ENCODE measurements around the gene CAGE1.
"Not testable (repeated sequence)": the region's sequence is repeated elsewhere in the genome, so short reads cannot be mapped to it uniquely, and the experiment has no call there.

Gene CAGE1

GRCh38 chr6:7406743-7407142, 17.2 kb upstream of the CAGE1 start:
- no peak for FAIRE-seq

- FAIRE-seq: no peak
Observed at GRCh38 chr6:7404546-7404945, 15.0 kb upstream of the CAGE1 start.

GRCh38 chr6:7402716-7403115, 13.2 kb upstream of the CAGE1 start:
- no peak for FAIRE-seq

- no peak for FAIRE-seq
Observed at GRCh38 chr6:7401075-7401474, 11.5 kb upstream of the CAGE1 start.

GRCh38 chr6:7392402-7392801, 2.9 kb upstream of the CAGE1 start:
- FAIRE-seq: no peak

GRCh38 chr6:7391151-7391550, 1.6 kb upstream of the CAGE1 start:
- no peak for FAIRE-seq

DNA sequence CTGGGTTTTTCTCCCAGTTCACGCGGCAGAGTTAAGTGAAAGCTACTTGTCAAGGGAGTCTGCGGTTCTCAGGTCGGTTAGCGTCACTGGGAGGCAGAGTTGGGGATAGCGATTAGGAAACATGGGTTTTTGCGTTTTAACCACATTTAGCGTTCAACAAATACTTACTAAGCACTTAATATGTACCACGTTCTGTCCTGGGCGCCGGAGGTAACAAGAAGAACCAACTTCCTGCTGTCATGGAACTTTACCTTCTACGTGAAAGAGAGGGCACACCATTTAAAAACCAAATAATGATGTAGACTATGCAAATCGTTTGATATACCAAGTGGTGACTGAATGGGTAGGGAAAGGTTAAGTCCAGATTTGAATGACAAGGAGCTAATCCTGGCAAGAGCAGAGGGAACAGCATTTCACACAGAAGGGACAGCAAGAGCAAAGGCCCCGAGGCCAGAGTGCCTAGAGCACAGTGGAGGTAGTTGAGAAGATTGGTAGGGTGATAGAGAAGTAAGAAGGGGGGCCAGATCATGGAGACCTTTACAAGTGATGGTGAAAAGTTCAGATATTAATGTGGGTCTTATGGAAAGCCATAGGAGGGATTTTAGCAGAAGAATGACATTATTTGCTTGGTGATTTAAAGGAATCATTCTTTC, 810 bp upstream of the CAGE1 start:
- FAIRE-seq: no peak

- no peak for FAIRE-seq
Observed at GRCh38 chr6:7389162-7389450, 436 bp downstream of the CAGE1 start.

- no peak for FAIRE-seq
Observed at GRCh38 chr6:7381092-7381491, 8.4 kb downstream of the CAGE1 start.

GRCh38 chr6:7378740-7379139, 10.8 kb downstream of the CAGE1 start:
- no peak for FAIRE-seq

DNA sequence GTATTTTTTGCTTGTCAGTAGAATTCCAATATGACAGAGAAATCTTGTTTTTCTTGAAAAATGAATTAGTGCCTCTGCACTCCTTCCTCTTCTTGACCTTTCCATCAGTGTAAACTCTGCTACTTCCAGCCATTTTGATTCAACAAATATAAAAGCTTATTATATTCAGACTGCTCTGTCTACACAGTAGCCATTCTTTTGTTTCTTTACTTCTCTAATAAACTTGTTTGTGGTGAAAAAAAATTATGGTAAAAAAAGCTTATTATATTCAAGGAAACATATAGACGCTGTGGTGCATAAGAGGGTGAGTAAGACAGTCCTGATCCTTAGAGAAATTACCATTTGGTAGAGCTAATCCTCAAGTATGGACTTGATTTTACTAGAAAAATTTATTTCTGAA, 11.6 kb downstream of the CAGE1 start:
- FAIRE-seq: no peak

GRCh38 chr6:7373739-7374138, 15.8 kb downstream of the CAGE1 start:
- no peak for FAIRE-seq

DNA sequence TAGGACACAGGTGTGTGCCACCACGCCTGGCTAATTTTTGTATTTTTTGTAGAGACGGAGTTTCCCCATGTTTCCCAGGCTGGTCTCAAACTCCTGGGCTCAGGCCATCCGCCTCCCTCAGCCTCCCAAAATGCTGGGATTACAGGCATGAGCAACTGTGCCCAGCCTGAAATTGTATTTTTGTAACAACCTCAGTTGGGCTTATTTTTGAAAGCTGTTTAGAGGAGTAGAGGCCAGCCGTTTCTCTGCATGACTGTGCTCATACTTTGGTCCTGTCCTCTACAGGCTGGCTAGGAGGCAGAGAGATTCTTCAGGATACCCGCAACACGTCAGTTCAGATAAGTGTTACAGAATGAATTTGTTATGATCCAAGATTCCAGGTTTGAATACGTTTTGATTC, 22.1 kb downstream of the CAGE1 start:
- FAIRE-seq: no peak

GRCh38 chr6:7351916-7352315, 37.6 kb downstream of the CAGE1 start:
- FAIRE-seq: not testable (repeated sequence)

GRCh38 chr6:7350591-7350990, 39.0 kb downstream of the CAGE1 start:
- FAIRE-seq: peak; percentile 95

DNA sequence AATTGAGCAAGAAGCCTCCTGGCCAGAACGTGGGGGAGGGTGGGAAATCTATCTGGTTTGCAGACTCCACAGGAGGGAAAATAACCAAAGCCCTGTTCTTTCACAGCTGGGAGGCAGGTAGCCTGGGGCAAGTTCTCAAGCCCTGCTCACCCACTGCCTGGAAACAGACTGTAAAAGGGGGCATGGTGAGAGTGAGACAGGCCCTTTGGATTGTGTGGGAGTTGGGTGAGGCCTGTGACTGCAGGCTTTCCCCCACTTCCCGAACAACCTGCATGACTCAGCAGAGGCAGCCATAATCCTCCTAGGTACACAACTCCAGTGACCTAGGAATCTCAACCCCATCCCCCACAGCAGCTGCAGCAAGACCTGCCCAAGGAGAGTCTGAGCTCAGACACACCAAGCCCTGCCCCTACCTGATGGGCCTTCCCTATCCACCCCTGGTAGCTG, 42.0 kb downstream of the CAGE1 start:
- not testable (repeated sequence) for FAIRE-seq

DNA sequence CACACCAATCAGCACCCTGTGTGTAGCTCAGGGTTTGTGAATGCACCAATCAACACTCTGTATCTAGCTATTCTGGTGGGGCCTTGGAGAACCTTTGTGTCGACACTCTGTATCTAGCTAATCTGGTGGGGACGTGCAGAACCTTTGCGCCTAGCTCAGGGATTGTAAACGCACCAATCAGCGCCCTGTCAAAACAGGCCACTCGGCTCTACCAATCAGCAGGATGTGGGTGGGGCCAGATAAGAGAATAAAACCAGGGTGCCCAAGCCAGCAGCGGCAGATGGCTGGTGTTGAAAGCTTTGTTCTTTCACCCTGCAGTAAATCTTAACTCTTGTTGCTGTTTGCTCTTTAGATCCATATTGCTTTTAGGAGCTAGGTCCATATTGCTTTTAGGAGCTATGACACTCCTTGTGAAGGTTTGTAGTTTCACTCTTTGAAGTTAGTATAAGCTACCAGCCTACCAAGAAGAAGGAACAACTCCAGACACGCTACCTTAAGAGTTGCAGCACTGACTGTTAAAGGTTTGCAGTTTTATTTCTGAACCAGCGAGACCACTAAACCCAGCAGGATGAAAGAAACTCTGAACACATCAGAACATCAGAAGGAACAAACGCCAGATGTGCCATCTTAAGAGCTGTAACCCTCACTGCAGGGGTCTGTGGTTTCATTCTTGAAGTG, 44.6 kb downstream of the CAGE1 start:
- not testable (repeated sequence) for FAIRE-seq

DNA sequence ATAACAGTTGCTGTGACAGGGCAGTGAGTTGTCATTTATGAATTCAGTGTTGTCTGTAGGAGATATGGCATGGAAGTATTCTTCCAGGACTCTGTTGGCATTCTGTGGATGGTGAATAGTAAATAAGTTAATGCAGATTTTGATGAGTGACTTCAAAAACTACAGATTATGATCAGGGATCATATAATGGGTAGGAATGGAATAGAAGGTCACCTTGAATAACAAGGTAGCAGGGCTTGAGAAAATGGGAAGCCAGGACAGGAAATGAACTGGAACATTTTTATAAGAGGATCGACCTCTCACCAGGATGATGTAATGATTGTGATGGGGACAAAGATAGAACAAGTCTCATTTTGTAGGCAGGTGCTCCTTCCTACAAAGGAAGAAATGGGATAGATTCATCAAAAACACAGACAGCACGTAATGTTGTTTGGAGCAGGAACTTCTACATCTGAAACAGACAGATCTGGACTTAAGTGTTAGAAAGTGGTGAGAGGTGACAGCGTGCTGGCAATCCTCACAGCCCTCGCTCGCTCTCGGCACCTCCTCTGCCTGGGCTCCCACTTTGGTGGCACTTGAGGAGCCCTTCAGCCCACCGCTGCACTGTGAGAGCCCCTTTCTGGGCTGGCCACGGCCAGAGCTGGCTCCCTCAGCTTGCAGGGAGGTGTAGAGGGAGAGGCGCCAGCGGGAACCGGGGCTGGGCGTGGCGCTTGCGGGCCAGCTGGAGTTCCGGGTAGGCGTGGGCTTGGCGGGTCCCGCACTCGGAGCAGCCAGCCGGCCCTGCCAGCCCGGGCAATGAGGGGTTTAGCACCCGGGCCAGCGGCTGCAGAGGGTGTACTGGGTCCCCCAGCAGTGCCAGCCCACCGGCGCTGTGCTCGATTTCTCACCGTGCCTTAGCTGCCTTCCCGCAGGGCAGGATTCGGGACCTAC, 45.7 kb downstream of the CAGE1 start:
- FAIRE-seq: no peak

GRCh38 chr6:7341989-7342742, 47.4 kb downstream of the CAGE1 start:
- FAIRE-seq: no peak

- no peak for FAIRE-seq
Observed at GRCh38 chr6:7341271-7341670, 48.3 kb downstream of the CAGE1 start.

- not testable (repeated sequence) for FAIRE-seq
Observed at GRCh38 chr6:7339007-7339732, 50.4 kb downstream of the CAGE1 start.

- no peak for FAIRE-seq
Observed at GRCh38 chr6:7338031-7338430, 51.5 kb downstream of the CAGE1 start.
